Endodermal cell (in vitro differentiated cells): Measurements from ENCODE around the gene TCF20. TPM values are rescaled to one million over a fixed set of nuclear protein-coding genes. Genes with fewer than 3 reads are reported as not detected.

Experiments used
- DNase-seq: peaks from one replicate; pipeline ENCODE4 v3.0.0-alpha.2; 2017
- H3K27ac ChIP-seq: 2 replicates; pipeline ENCODE4 v1.5.1; 2013; ENCODE audit warnings: mild to moderate bottlenecking, low read depth, low read length, moderate library complexity
- H3K27me3 ChIP-seq: 2 replicates; pipeline ENCODE4 v1.6.1; 2013; ENCODE audit warnings: mild to moderate bottlenecking, low read length, moderate library complexity; ENCODE audit not compliant: insufficient read depth, control insufficient read depth, poor library complexity, severe bottlenecking
- H3K36me3 ChIP-seq: 2 replicates; pipeline ENCODE4 v1.7.0; 2013; ENCODE audit warnings: mild to moderate bottlenecking, low read length, moderate library complexity; ENCODE audit not compliant: control insufficient read depth, insufficient read depth
- H3K4me1 ChIP-seq: one replicate; pipeline ENCODE4 v1.7.0; 2013; ENCODE audit warnings: low read length; ENCODE audit not compliant: control insufficient read depth, insufficient read depth
- H3K4me3 ChIP-seq: 2 replicates; pipeline ENCODE4 v1.5.1; 2013; ENCODE audit warnings: mild to moderate bottlenecking, low read length, moderate library complexity
- H3K9ac ChIP-seq: 2 replicates; pipeline ENCODE4 v1.6.1; 2013; ENCODE audit warnings: mild to moderate bottlenecking, low read length, moderate library complexity; ENCODE audit not compliant: poor library complexity, severe bottlenecking; ENCODE audit errors: extremely low read depth
- H3K9me3 ChIP-seq: 2 replicates; pipeline ENCODE4 v1.6.1; 2013; ENCODE audit warnings: mild to moderate bottlenecking, low read length, moderate library complexity; ENCODE audit not compliant: control insufficient read depth
- H3K27ac Mint-ChIP-seq: 2 replicates; pipeline ENCODE4 v1.8.0; 2020; ENCODE audit warnings: mixed read lengths
- H3K27me3 Mint-ChIP-seq: 2 replicates; pipeline ENCODE4 v1.8.0; 2021; ENCODE audit warnings: mild to moderate bottlenecking, mixed read lengths; ENCODE audit not compliant: insufficient read depth
- H3K36me3 Mint-ChIP-seq: 2 replicates; pipeline ENCODE4 v1.8.0; 2020; ENCODE audit warnings: low read depth, mixed read lengths
- H3K4me1 Mint-ChIP-seq: 2 replicates; pipeline ENCODE4 v1.8.0; 2020; ENCODE audit warnings: mixed read lengths
- H3K4me3 Mint-ChIP-seq: 2 replicates; pipeline ENCODE4 v1.8.0; 2020; ENCODE audit warnings: mild to moderate bottlenecking, moderate library complexity, mixed read lengths
- H3K9me3 Mint-ChIP-seq: 2 replicates; pipeline ENCODE4 v1.8.0; 2020; ENCODE audit warnings: mild to moderate bottlenecking, mixed read lengths
- WGBS, 2 experiments: methylation state at CpG; one replicate each; pipeline versions ENCODE4 v1.1.5 to v1.1.7; 2013; ENCODE audit warnings: missing lambda C conversion rate in 2 of 2, mixed read lengths in 1 of 2; ENCODE audit not compliant: insufficient coverage in 1 of 2, insufficient read length in 1 of 2; 5-methylcytosine and 5-hydroxymethylcytosine counted together
- long read RNA-seq, 4 experiments: library from polyadenylated mRNA in 2 of 4; library from RNA in 1 of 4; library from capped mRNA in 1 of 4; stranded (forward) in 3 of 4; unstranded in 1 of 4; transcript quantifications; one replicate each; pipeline ENCODE4 v2.0.0, GENCODE V29; 2020 to 2021; ENCODE audit warnings: inconsistent platforms in 1 of 4
- polyA plus RNA-seq, 2 experiments: library from polyadenylated mRNA; stranded (reverse); fragments of 50-300 nt; gene quantifications; one replicate each; pipeline ENCODE4 v1.2.3, GENCODE V29; 2013
- total RNA-seq, 2 donors: library from RNA; stranded (reverse); fragmentation: NEBNext Ultra II Directional in 1 of 2; extraction: Animal tissue kit (Norgen Biotek cat#: 25700) in 1 of 2; gene quantifications; 2 replicates in 1 of 2; 3 replicates in 1 of 2; pipeline ENCODE4 v1.2.1, GENCODE V29; 2021
- TF ChIP-seq, protein P1 (sequence below): fragments of 200-600 bp; sonication (generic); conservative IDR thresholded peaks from 2 replicates; pipeline ENCODE4 v1.5.0; 2021; ENCODE audit warnings: antibody characterized with exemption, mild to moderate bottlenecking

TCF20 gene
- total RNA-seq = 100 to 1,000 TPM; 113 to 134 TPM
- 27.9 TPM for polyA plus RNA-seq (2013, experiment 1 of 2)
- 31.8 TPM for polyA plus RNA-seq (2013, experiment 2 of 2)
- long read RNA-seq, experiment 1, full-length matches to known transcripts = 2 of 12 reads
- long read RNA-seq, experiment 1, partial matches to known transcripts = 0 of 12 reads
- long read RNA-seq, experiment 1, other reads (novel, unspliced or antisense) = 10 of 12 reads
- long read RNA-seq, experiment 2, full-length matches to known transcripts = 17 of 38 reads
- long read RNA-seq, experiment 2, partial matches to known transcripts = 5 of 38 reads
- long read RNA-seq, experiment 2, other reads (novel, unspliced or antisense) = 16 of 38 reads
- long read RNA-seq, experiment 3, partial matches to known transcripts = 0 of 3 reads
- long read RNA-seq, experiment 3, other reads (novel, unspliced or antisense) = 3 of 3 reads
- long read RNA-seq, experiment 4, partial matches to known transcripts = 0 of 1 reads
- long read RNA-seq, experiment 4, other reads (novel, unspliced or antisense) = 1 of 1 reads

DNA sequence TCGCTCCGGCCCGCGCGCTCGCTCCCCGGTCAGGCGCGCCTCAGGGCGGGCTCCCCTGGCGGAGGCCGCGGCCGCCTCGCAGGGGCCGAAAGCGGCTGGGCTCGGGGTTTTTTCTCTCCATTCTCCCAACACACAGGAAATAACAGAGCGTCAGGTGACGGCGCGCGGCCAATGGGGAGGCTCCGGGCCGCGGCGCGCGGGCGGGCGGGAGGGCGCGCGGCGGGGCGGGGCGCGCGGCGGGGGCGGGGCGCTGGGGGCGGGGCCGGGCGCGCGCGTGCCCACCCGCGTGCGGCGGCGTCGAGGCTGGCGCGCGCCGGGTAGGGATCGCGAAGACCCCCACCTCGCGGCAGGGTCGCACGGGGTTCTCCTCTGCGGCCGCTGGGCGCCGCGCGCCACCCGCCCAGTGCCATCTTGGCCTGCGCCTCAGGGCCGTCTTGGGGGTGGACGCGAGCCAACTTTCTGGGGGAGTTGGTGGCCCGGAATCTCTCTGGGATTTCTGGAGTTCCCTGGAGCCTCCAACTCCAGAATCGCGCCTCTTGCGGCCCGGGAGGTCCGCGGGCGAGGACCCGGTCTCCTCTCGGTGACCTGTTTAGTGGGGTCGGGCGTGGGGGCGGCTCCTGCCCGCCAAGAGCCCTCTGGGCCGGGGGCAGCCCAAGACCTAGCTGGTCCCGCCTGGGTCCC is at the start of gene TCF20:
TCF20 (minus strand) TSS at position 144 of the 681 bp plus-strand sequence. CDS start 55,348 bp downstream, outside the sequence.
- 21 to 28% methylated on average over 30 to 91 of the region's 91 CpGs for WGBS, 2 experiments
- H3K4me1 Mint-ChIP-seq = peaks cover 41% of the 10 kb centered on the region
- H3K27me3 ChIP-seq = no peaks in the 10 kb centered on the region
- H3K27me3 Mint-ChIP-seq = no peaks in the 10 kb centered on the region
- H3K36me3 ChIP-seq = peaks cover 13% of the 10 kb centered on the region
- H3K4me1 ChIP-seq = peaks cover 23% of the 10 kb centered on the region
- peaks cover 11% of the 10 kb centered on the region for H3K36me3 Mint-ChIP-seq
- H3K4me3 Mint-ChIP-seq = peak within 1 kb of the TSS; percentile 88
- peak within 1 kb of the TSS; percentile 21 for H3K27ac ChIP-seq
- H3K27ac Mint-ChIP-seq = peak within 1 kb of the TSS; percentile 88
- TF ChIP-seq, protein P1, sequence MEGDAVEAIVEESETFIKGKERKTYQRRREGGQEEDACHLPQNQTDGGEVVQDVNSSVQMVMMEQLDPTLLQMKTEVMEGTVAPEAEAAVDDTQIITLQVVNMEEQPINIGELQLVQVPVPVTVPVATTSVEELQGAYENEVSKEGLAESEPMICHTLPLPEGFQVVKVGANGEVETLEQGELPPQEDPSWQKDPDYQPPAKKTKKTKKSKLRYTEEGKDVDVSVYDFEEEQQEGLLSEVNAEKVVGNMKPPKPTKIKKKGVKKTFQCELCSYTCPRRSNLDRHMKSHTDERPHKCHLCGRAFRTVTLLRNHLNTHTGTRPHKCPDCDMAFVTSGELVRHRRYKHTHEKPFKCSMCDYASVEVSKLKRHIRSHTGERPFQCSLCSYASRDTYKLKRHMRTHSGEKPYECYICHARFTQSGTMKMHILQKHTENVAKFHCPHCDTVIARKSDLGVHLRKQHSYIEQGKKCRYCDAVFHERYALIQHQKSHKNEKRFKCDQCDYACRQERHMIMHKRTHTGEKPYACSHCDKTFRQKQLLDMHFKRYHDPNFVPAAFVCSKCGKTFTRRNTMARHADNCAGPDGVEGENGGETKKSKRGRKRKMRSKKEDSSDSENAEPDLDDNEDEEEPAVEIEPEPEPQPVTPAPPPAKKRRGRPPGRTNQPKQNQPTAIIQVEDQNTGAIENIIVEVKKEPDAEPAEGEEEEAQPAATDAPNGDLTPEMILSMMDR = peak; percentile 13
- DNase-seq = peak; percentile 89
- no peaks in the 10 kb centered on the region for H3K9me3 ChIP-seq
- H3K4me3 ChIP-seq = peak within 1 kb of the TSS; percentile 98
- H3K9ac ChIP-seq = peak within 1 kb of the TSS; percentile 70
- H3K9me3 Mint-ChIP-seq = no peaks in the 10 kb centered on the region

DNA sequence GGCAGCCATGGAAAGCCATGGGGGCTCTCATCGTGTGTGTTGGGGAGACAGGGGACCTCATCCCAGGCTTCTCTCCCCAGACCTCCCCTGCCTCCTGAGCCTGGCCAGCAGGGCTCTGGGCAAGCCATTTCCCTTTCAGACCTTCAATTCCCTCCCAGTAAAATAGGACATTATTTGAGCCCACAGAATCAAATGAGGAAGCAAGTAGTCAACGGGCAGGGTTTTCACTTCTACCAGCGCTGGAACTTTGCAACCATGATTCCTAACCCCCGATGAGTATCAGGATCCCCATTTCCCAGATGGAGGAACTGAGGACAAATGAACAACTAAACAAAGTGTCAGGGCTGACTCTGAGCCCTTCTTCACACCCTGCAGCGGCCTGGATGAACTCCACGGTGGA is 48.9 kb upstream of the TCF20 start:
- Histone ChIP-seq H3K36me3 (no peaks in the 10 kb centered on the region), H3K27me3 (no peaks in the 10 kb centered on the region), H3K4me3 (no peak overlapping the region), H3K9me3 (no peaks in the 10 kb centered on the region), H3K27ac (no peak overlapping the region), H3K4me1 (peaks cover 5% of the 10 kb centered on the region), H3K9ac (no peak overlapping the region)
- no peaks in the 10 kb centered on the region for H3K9me3 Mint-ChIP-seq
- no peak overlapping the region for H3K4me3 Mint-ChIP-seq
- H3K27ac Mint-ChIP-seq = no peak overlapping the region
- H3K36me3 Mint-ChIP-seq = peaks cover 6% of the 10 kb centered on the region
- TF ChIP-seq, protein P1 = no peak
- no peaks in the 10 kb centered on the region for H3K27me3 Mint-ChIP-seq
- H3K4me1 Mint-ChIP-seq = peaks cover 25% of the 10 kb centered on the region
- no peak for DNase-seq
- 93 to 95% methylated on average over 6 of the region's 6 CpGs for WGBS, 2 experiments

DNA sequence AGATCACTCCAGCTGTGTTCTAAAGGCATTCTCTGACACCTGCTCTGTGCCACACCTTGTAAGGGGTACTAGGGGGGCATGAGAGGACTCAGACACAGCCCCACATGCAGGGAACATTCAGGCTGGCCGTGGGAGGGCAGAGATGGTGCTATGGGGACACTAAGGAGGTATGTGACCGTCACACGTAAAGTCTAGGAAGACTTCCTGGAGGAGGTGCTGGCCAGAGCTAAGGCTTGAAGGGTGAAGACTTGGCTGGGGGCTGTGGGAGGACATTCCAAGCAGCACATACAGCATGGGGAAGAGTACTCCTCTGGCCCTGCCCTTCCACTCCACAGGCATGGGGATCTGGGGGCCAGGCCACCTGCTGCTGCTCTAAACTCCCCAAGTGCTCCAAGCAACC is 48.5 kb upstream of the TCF20 start:
- Mint-ChIP-seq H3K4me1 (peaks cover 29% of the 10 kb centered on the region), H3K27me3 (no peaks in the 10 kb centered on the region), H3K27ac (no peak overlapping the region), H3K4me3 (no peak overlapping the region), H3K9me3 (no peaks in the 10 kb centered on the region), H3K36me3 (peaks cover 6% of the 10 kb centered on the region)
- Histone ChIP-seq H3K36me3 (no peaks in the 10 kb centered on the region), H3K27ac (no peak overlapping the region), H3K27me3 (no peaks in the 10 kb centered on the region), H3K4me1 (peaks cover 7% of the 10 kb centered on the region), H3K4me3 (no peak overlapping the region), H3K9ac (no peak overlapping the region), H3K9me3 (no peaks in the 10 kb centered on the region)
- WGBS, 2 experiments = 90 to 96% methylated on average over 3 of the region's 3 CpGs
- TF ChIP-seq, protein P1 = no peak
- no peak for DNase-seq
